Measurements from ENCODE around the gene UBAC1. TPM values are rescaled to one million over a fixed set of nuclear protein-coding genes. Genes with fewer than 3 reads are reported as not detected.

The UBAC1 gene
- total RNA-seq, 4 donors from 2014 or later, result 48.6 to 61.4 (median 55.9) TPM

DNA sequence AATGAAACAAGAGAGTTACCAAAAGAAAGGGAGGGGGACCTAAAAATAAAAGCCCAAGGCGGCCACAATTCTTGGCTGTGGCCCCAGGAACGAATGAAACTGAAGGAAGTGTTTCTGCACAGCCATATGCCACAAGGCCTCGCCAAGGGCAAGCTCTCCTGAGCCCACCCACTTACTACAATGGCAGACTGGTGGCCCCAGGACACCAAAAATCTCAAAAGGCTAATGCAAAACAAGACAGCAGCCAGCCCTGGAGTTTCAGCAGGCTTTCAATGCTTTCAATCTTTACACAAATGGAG, 57.9 kb downstream of the UBAC1 start:
- DNase-seq (ENCODE audit: low spot score in 2 of 2), result no peak
- H3K27me3 ChIP-seq, result no peaks in the 10 kb centered on the region
- TF ChIP-seq POLR2A (IDR thresholded peaks at IDR 0.05) (no peak), EP300 (IDR thresholded peaks at IDR 0.05) (no peak)
- TF ChIP-seq, protein P1, sequence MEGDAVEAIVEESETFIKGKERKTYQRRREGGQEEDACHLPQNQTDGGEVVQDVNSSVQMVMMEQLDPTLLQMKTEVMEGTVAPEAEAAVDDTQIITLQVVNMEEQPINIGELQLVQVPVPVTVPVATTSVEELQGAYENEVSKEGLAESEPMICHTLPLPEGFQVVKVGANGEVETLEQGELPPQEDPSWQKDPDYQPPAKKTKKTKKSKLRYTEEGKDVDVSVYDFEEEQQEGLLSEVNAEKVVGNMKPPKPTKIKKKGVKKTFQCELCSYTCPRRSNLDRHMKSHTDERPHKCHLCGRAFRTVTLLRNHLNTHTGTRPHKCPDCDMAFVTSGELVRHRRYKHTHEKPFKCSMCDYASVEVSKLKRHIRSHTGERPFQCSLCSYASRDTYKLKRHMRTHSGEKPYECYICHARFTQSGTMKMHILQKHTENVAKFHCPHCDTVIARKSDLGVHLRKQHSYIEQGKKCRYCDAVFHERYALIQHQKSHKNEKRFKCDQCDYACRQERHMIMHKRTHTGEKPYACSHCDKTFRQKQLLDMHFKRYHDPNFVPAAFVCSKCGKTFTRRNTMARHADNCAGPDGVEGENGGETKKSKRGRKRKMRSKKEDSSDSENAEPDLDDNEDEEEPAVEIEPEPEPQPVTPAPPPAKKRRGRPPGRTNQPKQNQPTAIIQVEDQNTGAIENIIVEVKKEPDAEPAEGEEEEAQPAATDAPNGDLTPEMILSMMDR (IDR thresholded peaks at IDR 0.05), result no peak
- 46 to 54% methylated on average over 3 of the region's 3 CpGs for WGBS, 2 donors
- no peaks in the 10 kb centered on the region for H3K36me3 ChIP-seq
- no peaks in the 10 kb centered on the region for H3K9me3 ChIP-seq
- H3K4me3 ChIP-seq, result no peak overlapping the region
- no peak overlapping the region for H3K27ac ChIP-seq
- H3K4me1 ChIP-seq, result peaks cover 0 to 48% (median 17%) of the 10 kb centered on the region in 4 donors

DNA sequence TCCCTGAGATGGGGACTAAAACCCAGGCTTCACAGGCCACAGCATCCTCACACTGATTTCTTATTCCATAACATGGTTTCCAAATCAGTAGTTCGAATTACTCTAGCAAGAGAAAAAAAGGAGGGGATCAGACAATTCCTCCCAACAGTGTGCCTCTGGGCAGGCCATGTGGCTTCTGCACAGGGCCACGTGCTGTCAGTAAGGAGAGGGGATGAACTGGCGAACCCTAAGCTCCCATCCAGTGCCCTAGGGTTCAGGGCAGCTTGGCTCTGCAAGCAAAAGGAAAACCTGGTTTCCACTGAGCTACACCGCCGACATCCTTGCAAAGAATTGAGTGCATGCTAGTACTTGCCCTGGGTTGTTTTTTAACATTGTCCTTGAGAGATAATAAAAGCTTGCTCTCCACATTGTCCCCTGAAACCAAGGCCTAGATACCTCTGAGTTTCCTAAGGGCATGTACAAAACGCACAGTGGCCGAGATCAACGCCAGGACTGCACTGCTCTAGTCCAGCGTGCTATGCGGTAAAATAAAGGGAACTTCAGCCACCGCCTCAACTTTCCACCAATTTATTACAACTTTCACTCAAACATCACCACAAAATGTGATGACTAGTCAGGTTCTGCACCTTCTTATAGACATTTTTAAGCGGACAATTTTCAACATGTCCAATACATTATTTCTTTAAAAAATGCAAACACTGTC, 58.4 kb downstream of the UBAC1 start:
- TF ChIP-seq, protein P1 (IDR thresholded peaks at IDR 0.05), result no peak
- no peak for TF ChIP-seq EP300 (IDR thresholded peaks at IDR 0.05)
- no peak for TF ChIP-seq POLR2A (IDR thresholded peaks at IDR 0.05)
- 88 to 90% methylated on average over 12 of the region's 12 CpGs for WGBS, 2 donors
- Histone ChIP-seq H3K27ac (no peak overlapping the region), H3K9me3 (no peaks in the 10 kb centered on the region), H3K27me3 (no peaks in the 10 kb centered on the region), H3K4me1 (peaks cover 0 to 44% (median 15%) of the 10 kb centered on the region in 4 donors), H3K36me3 (no peaks in the 10 kb centered on the region), H3K4me3 (no peak overlapping the region)
- DNase-seq (ENCODE audit: low spot score in 2 of 2), result no peak

DNA sequence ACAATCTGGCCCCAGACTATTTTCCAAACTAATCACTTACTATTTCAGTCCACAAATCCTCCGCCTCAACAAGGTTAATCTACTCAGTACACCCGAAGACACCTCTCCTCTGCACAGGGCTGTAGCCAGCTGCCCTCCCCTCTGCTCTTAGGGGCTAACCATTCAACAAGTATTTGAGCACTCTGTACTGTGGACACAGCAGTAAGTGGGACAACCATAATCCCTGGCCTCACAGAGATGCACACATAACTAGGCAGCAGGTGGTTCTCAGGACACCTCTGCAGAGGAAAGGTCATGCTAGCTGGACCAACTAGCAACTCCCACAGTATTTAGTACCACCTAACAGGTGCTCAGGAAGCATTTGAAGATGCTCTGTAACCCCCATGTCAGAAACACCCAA, 59.3 kb downstream of the UBAC1 start:
- peaks cover 0 to 44% (median 15%) of the 10 kb centered on the region in 4 donors for H3K4me1 ChIP-seq
- no peak for TF ChIP-seq POLR2A (IDR thresholded peaks at IDR 0.05)
- TF ChIP-seq, protein P1 (IDR thresholded peaks at IDR 0.05), result no peak
- no peak for TF ChIP-seq EP300 (IDR thresholded peaks at IDR 0.05)
- H3K4me3 ChIP-seq, result no peak overlapping the region
- DNase-seq (ENCODE audit: low spot score in 2 of 2), result no peak
- H3K36me3 ChIP-seq, result no peaks in the 10 kb centered on the region
- 93 to 98% methylated on average over 2 of the region's 2 CpGs for WGBS, 2 donors
- H3K27ac ChIP-seq, result no peak overlapping the region
- no peaks in the 10 kb centered on the region for H3K9me3 ChIP-seq
- H3K27me3 ChIP-seq, result no peaks in the 10 kb centered on the region

DNA sequence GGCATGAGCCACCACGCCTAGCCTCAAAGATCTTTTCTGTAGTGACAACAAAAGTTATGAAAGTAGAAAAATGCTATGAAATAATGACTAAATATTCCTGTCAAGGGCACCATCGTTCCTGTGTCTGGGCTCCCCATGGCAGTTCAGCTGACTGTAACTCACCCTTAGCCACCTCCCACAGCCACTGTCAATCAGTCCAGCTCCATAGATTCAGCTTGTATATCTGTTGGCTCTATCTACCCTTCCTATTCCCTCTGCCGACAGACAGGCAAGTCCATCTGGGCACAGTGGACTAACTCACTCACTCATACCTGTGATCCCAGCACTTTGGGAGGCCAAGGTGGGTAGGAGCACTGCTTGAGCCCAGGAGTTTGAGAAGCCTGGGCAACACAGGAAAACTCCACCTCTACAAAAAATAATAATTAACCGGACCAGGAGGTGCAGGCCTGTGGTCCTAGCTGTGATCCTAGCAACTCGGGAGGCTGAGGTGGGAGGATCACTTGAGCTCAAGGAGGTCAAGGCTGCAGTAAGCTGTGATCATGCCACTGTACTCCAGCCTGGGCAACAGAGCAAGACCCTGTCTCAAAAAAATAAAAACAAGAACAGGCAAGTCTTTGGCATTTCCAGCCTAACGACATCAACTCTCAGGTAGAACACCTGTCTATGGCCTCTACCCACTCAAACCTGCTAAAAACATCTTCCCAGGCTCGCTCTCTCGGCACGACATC, 60.0 kb downstream of the UBAC1 start:
- TF ChIP-seq, protein P1 (IDR thresholded peaks at IDR 0.05), result no peak
- TF ChIP-seq EP300 (IDR thresholded peaks at IDR 0.05), result no peak
- no peak for TF ChIP-seq POLR2A (IDR thresholded peaks at IDR 0.05)

More for the DNA sequence above, 60.0 kb downstream of the UBAC1 start:
- no peak overlapping the region for H3K27ac ChIP-seq
- 95 to 97% methylated on average over 9 of the region's 9 CpGs for WGBS, 2 donors
- no peaks in the 10 kb centered on the region for H3K9me3 ChIP-seq
- DNase-seq (ENCODE audit: low spot score in 2 of 2), result no peak
- H3K4me1 ChIP-seq, result peaks cover 0 to 40% (median 15%) of the 10 kb centered on the region in 4 donors
- no peaks in the 10 kb centered on the region for H3K27me3 ChIP-seq
- no peaks in the 10 kb centered on the region for H3K36me3 ChIP-seq
- no peak overlapping the region for H3K4me3 ChIP-seq
